VCaP (cell line): ENCODE results near the gene MFF.
A peak's percentile ranks its signal among the peaks of the same experiment; 100 is the strongest.

Experiments
- H3K27ac ChIP-seq: fragments of 450-650 bp; 2 replicates; pipeline ENCODE4 v1.5.1; 2017
- CTCF ChIP-seq: fragments of 450-650 bp; conservative IDR thresholded peaks from 2 replicates; pipeline ENCODE4 v1.5.1; 2017; ENCODE audit warnings: mild to moderate bottlenecking, moderate library complexity

MFF gene

DNA sequence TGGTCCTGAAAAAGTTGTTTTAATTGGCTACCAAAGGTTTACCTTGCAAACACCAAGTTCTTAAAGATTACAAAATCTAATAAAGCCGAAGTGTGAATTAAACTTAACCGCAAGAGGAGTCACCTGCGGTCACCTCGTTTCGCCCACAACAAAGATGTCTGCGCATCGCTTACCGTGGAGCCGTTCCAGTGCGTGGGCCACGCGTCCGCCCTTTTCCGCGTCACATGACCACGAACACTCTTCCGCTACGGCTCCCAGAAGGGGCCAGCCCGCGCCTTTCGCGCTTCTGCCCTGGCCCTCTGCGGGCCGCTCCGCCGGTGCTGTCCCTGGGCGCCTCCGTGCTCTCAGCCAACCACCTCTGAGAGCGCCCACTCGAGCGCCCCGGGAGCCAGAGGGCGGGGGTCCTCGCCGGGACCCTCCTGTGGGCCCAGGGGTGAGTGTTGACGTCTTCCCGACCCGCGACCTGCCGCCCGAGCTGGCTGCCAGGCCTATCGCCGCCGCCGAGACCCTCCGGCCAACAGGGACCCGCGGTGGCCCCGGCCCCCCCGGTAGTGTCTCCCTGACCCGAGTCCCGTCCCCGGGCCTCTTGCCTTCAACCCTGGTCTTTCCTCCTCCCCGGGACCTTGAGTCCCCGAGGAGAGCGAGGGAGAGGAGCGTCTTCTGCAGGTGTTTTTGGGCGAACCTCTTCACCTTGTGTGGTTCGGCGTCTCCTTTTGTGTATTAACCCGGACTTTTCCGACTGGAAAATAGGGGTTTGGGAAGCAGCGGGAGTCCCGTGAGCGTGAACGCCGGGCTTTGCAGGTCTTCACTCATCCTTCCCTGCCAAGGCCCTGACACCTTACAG lies at the start of gene MFF:
Gene MFF, plus strand, starts transcription at position 257 of the 844 bp plus-strand sequence. CDS start 5,415 bp downstream, outside the sequence.
- H3K27ac ChIP-seq: peak within 1 kb of the TSS; percentile 95
- TF ChIP-seq CTCF: peak; percentile 61

DNA sequence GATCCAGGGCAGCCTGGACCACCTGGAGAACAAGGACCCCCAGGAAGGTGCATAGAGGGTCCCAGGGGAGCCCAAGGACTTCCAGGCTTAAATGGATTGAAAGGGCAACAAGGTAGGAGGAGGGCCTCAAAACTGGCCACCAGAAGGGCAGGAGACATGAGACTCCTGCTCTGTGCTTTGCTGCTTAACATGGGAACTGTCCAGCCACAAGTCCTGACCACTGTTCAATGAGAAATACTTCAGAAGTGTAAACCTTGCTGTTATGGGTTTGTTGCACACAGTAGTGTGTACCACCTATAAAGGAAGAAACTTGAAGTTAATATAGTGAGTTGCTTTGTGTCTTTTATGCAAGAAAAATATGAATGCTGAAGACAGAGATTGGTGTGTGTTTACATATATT lies 44.2 kb upstream of the MFF start:
- no peak overlapping the region for H3K27ac ChIP-seq
- no peak for TF ChIP-seq CTCF

- no peak for TF ChIP-seq CTCF
- no peak overlapping the region for H3K27ac ChIP-seq
Observed at GRCh38 chr2:227285741-227286236, 39.3 kb upstream of the MFF start.

DNA sequence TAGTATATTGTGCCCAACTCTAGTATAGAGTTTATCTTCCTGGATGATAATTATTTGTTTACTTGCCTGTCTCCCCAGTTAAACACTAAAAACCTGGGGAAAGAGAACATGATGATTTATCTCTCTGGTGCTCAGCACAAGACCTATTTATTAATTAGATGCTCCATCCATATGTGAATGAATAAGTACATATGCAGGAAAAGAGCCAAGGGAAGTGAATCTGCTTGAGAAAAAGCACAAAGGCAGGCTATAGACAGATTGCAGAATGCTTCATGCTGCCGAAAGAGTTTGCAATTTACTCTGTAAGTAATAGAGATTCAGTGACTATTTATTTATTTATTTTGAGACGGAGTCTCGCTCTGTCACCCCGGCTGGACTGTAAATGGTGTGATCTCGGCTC lies 37.3 kb upstream of the MFF start:
- H3K27ac ChIP-seq: no peak overlapping the region
- no peak for TF ChIP-seq CTCF

GRCh38 chr2:227292314-227292713 lies 32.7 kb upstream of the MFF start:
- no peak overlapping the region for H3K27ac ChIP-seq
- TF ChIP-seq CTCF: no peak

GRCh38 chr2:227293531-227293930 lies 31.5 kb upstream of the MFF start:
- no peak overlapping the region for H3K27ac ChIP-seq
- TF ChIP-seq CTCF: no peak

GRCh38 chr2:227295806-227296205 lies 29.2 kb upstream of the MFF start:
- no peak overlapping the region for H3K27ac ChIP-seq
- TF ChIP-seq CTCF: no peak
